Measurements from ENCODE around the gene STIM2.

DNA sequence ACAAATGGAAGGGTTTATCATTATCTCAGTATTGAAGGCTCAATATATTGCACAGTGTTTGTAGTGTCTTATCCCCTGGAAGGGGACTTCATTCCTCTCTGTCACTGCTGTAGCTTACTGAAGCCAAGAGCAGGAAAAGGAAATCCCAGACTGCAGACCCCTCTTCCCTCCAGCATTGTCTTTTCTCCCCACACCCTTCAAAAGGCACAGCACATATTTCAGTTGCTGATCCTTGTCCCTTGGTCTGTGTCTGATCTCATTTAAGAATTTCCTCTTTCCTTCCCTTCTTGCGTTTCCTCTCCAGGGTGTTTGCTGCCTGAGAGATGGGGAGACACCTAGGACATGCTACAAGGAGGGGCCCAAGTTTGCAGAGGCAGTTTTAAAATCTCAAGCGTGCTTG is 40.1 kb downstream of the STIM2 start:
- no peak for TF ChIP-seq CTCF (conservative IDR thresholded peaks at IDR 0.05; ENCODE audit: low read depth, low read length)
- no peak for TF ChIP-seq EZH2 (IDR thresholded peaks at IDR 0.05; ENCODE audit: borderline replicate concordance, low read depth, low read length, poor library complexity, severe bottlenecking)
